HG03520 (cell line): Measurements from ENCODE around the gene COL4A2.
"Not testable (repeated sequence)": the region's sequence is repeated elsewhere in the genome, so short reads cannot be mapped to it uniquely, and the experiment has no call there.

Experiments
- ATAC-seq: cut with Tn5 transposase; IDR thresholded peaks from one replicate; pipeline ENCODE4 v1.9.1; 2021; ENCODE audit warnings: mild to moderate bottlenecking, moderate library complexity; ENCODE audit not compliant: unreplicated experiment

The COL4A2 gene

GRCh38 chr13:110305544-110305943 is 1.5 kb upstream of the COL4A2 start:
- no peak for ATAC-seq

- ATAC-seq = no peak
Observed at GRCh38 chr13:110305949-110306339, 1.1 kb upstream of the COL4A2 start.

DNA sequence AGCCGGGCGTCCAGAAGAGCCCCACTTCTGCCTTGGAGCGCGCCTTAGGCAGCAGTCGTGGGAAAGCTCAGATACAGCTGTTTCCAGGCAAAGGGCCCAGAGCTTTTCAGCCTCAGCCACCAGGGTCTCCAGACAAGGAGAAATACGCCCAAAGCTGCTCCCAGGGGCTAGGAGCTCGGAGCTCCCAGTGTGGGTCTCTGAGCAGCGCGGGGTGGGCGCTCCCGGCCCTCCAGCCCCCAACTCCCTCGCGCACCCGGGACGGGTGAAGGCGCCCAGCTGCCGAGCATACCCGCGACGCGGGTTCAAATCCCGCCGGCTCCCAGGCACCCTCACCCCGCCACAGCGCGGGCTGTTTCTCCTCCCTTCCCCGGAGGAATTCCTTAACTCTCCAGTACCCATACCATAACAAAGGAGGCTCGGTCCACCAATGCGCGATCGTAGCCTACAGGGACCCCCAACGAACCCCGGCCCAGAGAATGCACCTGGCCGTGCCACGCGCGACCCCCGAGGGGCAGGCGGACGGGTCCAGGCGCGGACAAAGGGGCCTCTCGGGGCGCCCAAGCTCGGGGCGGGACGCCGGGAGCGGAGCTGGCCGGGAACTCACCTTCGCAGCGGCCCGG is 634 bp upstream of the COL4A2 start:
- no peak for ATAC-seq

- ATAC-seq = no peak
Observed at GRCh38 chr13:110307767-110308655, 927 bp downstream of the COL4A2 start.

DNA sequence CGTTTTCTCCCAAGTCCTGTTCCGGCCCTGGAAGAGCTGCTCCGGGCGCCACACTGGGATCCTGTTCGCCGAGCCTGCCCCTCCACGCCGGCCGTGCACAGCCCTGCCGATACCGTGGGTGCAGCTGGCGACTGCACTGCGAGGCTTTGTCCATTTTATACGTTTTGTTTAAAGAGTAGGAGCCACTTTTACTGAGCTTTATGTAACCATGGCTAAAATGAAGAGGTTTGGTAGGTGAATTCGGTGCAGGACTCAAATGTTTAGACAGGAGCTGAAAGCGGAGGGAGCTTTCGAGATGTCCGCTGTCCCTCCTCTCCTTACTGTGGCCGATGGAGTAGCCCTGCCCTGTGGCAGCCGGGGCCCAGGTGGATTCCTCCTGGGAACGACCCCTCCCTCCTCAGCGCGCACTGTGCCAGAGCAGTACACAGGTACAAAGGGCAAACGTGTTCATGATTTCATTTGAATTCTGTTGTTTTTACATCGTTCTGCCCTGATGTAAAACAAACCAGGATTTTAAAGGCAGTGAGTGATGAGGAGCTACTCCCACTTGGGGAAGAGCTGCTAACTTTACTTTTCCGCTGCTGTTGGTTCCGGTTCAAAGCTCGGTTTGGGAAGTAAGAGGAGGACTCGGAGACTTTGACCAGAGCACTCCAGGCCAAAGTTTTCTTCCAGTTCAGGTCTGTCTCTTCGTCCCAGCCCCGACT is 1.7 kb downstream of the COL4A2 start:
- no peak for ATAC-seq

- ATAC-seq = no peak
Observed at GRCh38 chr13:110309661-110310524, 2.8 kb downstream of the COL4A2 start.

GRCh38 chr13:110310541-110311442 is 3.7 kb downstream of the COL4A2 start:
- ATAC-seq = no peak

- no peak for ATAC-seq
Observed at GRCh38 chr13:110311443-110312338, 4.6 kb downstream of the COL4A2 start.

- ATAC-seq = no peak
Observed at GRCh38 chr13:110312339-110313031, 5.4 kb downstream of the COL4A2 start.

- not testable (repeated sequence) for ATAC-seq
Observed at GRCh38 chr13:110313261-110313660, 6.2 kb downstream of the COL4A2 start.

GRCh38 chr13:110313733-110314132 is 6.6 kb downstream of the COL4A2 start:
- not testable (repeated sequence) for ATAC-seq

DNA sequence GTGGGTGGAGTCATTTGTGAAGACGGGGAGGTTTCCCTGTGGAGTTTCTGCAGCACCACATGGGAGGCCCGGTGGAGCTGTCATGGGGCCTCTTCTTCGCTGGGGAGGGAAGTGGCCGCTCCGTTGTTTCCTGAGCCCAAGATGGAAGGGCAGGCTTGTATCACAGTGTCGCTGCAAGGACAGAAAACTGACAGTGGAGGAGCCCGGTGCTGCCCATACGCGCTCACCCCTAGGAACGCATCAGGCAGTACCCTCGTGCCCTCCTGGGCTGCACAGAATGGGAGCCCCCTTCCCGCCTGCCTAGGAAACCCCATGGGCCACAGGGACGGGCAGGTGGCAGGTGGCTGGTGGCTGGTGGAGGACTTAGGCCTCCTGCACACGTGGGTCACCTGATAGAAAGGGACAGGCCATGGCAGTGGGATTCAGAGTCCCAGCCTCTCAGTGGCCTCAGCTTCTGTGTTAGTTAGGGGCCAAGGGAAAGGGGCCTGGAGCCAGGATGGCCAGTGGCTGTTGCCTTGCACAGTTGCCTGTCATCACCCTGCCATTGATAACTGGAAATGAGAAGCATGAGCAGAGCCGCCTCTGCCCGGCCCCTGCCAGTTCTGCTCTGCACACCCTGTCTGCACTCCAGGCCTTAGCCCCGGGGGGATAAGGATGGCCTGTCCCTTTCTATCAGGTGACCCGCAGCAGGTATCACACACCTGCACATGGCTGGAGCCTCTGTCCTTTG is 7.6 kb downstream of the COL4A2 start:
- no peak for ATAC-seq

DNA sequence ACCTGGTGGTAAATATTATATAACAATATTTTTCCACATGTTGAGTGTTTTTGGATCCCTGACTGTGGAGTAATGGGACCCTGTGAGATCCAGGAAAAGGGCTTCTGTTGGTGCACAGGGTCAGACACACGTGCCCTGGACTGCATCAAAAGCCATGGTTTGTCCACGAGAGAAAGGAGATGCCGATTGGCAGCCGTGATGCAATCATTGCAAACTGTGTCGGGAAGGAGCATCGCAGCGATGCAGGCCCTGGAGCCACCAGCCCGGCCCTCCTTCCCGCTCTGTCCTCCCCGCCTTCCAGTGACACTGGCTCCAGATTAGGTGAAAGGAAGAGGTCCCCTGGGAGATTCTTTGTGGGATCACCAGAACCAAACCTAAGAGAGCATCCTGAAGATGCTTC is 9.1 kb downstream of the COL4A2 start:
- ATAC-seq = no peak

GRCh38 chr13:110317093-110317492 is 10.0 kb downstream of the COL4A2 start:
- no peak for ATAC-seq

GRCh38 chr13:110317496-110318195 is 10.6 kb downstream of the COL4A2 start:
- no peak for ATAC-seq

- no peak for ATAC-seq
Observed at GRCh38 chr13:110318920-110319319, 11.8 kb downstream of the COL4A2 start.

DNA sequence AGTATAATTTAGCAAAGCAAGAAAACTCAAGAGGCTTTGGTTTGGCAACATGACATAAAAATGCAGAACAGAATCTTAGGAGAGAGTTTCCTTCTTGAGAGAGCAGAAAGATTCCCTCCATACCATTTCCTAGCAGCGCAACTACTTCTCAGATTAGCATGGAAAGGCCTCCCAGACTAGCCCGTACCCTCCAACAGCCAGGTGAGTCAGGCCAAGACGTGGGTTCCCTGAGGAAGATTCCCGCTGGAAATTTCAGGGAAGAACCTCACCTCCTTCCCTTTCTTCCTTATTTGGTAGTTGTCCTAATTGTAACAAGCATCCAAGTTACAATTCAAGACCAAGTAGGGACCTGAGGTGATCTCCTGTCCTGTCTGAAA is 12.3 kb downstream of the COL4A2 start:
- no peak for ATAC-seq
